CD4-positive, alpha-beta T cell treated with Interleukin-15 for 1 hour (primary cell): Measurements from ENCODE around the gene NMT1.

ENCODE experiments used
- DNase-seq: peaks from one replicate; pipeline ENCODE4 v3.0.0-alpha.2; 2020

Gene NMT1

GRCh38 chr17:45060797-45061605 lies at the start of gene NMT1:
Gene NMT1 (plus strand): TSS chr17:45061317. CDS start chr17:45061330, 13 bp downstream.
- peak; percentile 98 for DNase-seq

- DNase-seq, result no peak
Observed at GRCh38 chr17:45011767-45012166, 49.4 kb upstream of the NMT1 start.

- no peak for DNase-seq
Observed at GRCh38 chr17:45013021-45013997, 47.8 kb upstream of the NMT1 start.

GRCh38 chr17:45016237-45016636 lies 44.9 kb upstream of the NMT1 start:
- DNase-seq, result no peak

GRCh38 chr17:45016823-45017222 lies 44.3 kb upstream of the NMT1 start:
- no peak for DNase-seq

- no peak for DNase-seq
Observed at GRCh38 chr17:45018514-45018847, 42.6 kb upstream of the NMT1 start.

GRCh38 chr17:45018848-45019711 lies 42.0 kb upstream of the NMT1 start:
- no peak for DNase-seq

GRCh38 chr17:45020354-45021138 lies 40.6 kb upstream of the NMT1 start:
- no peak for DNase-seq

- peak; percentile 50 for DNase-seq
Observed at GRCh38 chr17:45021607-45022287, 39.4 kb upstream of the NMT1 start.

- no peak for DNase-seq
Observed at GRCh38 chr17:45022288-45022648, 38.8 kb upstream of the NMT1 start.

GRCh38 chr17:45022655-45023339 lies 38.3 kb upstream of the NMT1 start:
- DNase-seq, result no peak

GRCh38 chr17:45029096-45029495 lies 32.0 kb upstream of the NMT1 start:
- no peak for DNase-seq

GRCh38 chr17:45029758-45030423 lies 31.2 kb upstream of the NMT1 start:
- DNase-seq, result no peak

- DNase-seq, result no peak
Observed at GRCh38 chr17:45030733-45031132, 30.4 kb upstream of the NMT1 start.

GRCh38 chr17:45031231-45032173 lies 29.6 kb upstream of the NMT1 start:
- no peak for DNase-seq

- DNase-seq, result no peak
Observed at GRCh38 chr17:45032174-45032541, 29.0 kb upstream of the NMT1 start.

- DNase-seq, result no peak
Observed at GRCh38 chr17:45034599-45034998, 26.5 kb upstream of the NMT1 start.

- no peak for DNase-seq
Observed at GRCh38 chr17:45035848-45036247, 25.3 kb upstream of the NMT1 start.

- no peak for DNase-seq
Observed at GRCh38 chr17:45036691-45037090, 24.4 kb upstream of the NMT1 start.
